ENCODE measurements around the gene TLX1.

DNA sequence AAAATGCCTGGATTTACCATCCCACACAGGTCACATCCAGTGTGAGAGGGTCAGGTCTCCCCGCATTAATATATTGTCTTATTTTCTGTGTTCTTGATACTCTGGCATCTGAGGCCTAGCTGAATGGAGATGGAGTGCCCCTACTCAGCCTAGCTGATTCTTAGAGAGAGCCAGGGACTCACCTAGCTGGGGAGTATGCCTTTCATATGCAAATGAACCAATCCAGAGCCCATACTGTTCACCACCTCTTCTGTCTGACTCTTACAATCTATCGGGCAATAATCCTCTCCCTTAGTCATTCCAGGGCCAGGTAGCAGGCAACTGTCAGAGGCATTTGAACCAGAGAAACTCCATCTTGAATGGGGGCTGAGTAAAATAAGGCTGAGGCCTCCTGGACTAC is 51.8 kb downstream of the TLX1 start:
- TF ChIP-seq POLR2A (IDR thresholded peaks at IDR 0.05) (no peak), EP300 (IDR thresholded peaks at IDR 0.05) (no peak)
- TF ChIP-seq, protein P1, sequence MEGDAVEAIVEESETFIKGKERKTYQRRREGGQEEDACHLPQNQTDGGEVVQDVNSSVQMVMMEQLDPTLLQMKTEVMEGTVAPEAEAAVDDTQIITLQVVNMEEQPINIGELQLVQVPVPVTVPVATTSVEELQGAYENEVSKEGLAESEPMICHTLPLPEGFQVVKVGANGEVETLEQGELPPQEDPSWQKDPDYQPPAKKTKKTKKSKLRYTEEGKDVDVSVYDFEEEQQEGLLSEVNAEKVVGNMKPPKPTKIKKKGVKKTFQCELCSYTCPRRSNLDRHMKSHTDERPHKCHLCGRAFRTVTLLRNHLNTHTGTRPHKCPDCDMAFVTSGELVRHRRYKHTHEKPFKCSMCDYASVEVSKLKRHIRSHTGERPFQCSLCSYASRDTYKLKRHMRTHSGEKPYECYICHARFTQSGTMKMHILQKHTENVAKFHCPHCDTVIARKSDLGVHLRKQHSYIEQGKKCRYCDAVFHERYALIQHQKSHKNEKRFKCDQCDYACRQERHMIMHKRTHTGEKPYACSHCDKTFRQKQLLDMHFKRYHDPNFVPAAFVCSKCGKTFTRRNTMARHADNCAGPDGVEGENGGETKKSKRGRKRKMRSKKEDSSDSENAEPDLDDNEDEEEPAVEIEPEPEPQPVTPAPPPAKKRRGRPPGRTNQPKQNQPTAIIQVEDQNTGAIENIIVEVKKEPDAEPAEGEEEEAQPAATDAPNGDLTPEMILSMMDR (IDR thresholded peaks at IDR 0.05): no peak

All from ovary (tissue), 3 donors.